ENCODE measurements around the gene LEMD1.
A peak's percentile ranks its signal among the peaks of the same experiment; 100 is the strongest.
"Not testable (repeated sequence)": the region's sequence is repeated elsewhere in the genome, so short reads cannot be mapped to it uniquely, and the experiment has no call there.

LEMD1 gene

DNA sequence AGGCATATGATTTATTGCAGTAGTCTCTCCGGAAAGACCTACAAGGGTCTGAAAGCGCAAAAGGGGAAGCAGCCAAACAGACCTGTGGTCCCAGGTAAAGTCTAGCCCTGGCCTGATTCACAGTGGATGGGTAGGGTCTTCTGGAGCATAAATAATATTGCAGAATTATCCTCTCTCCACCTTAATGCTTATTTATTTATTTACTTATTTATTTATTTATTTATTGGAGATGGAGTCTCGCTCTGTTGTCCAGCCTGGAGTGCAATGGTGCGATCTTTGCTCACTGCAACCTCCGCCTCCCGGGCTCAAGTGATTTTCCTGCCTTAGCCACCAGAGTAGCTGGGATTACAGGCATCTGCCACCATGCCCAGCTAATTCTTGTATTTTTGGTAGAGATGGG lies 53.4 kb downstream of the LEMD1 start:
- WGBS (ENCODE audit: insufficient coverage), result 60% methylated on average over 1 of the region's 6 CpGs
- DNase-seq, result peak in 1 of 3 donors; percentile 26
- ChIA-PET CTCF (interaction anchor here (0.6 to 2.3 kb wide), 2 partner anchors 15 to 1246 kb away, joined by 3 to 9 read pairs; no protein-coding TSS in a partner anchor), POLR2A (interaction anchor here (0.7 kb wide), 1 partner anchor 118 kb away, joined by 3 read pairs; no protein-coding TSS in a partner anchor)
- H3K36me3 ChIP-seq (ENCODE audit: control insufficient read depth in 4 of 4, insufficient read depth in 4 of 4, low read length in 3 of 4), result no peaks in the 10 kb centered on the region
- H3K4me1 ChIP-seq (ENCODE audit: control extremely low read depth in 1 of 4, control insufficient read depth in 4 of 4, insufficient read depth in 4 of 4, low read length in 3 of 4), result peaks cover 0 to 14% (median 6%) of the 10 kb centered on the region in 4 experiments
- no peaks in the 10 kb centered on the region for H3K9me3 ChIP-seq (ENCODE audit: control extremely low read depth in 1 of 5, control insufficient read depth in 4 of 5, insufficient read depth in 2 of 5, low read depth in 1 of 5, low read length in 4 of 5)
- peaks cover 0 to 9% (median 0%) of the 10 kb centered on the region in 5 experiments for H3K27me3 ChIP-seq (replicated peaks in 2 of 5; ENCODE audit: control insufficient read depth in 4 of 5, insufficient read depth in 5 of 5, low read length in 4 of 5)
- no peak overlapping the region for H3K4me3 ChIP-seq (ENCODE audit: control insufficient read depth in 1 of 7, extremely low read depth in 1 of 7, insufficient read depth in 4 of 7, low read depth in 2 of 7, low read length in 6 of 7)
- H3K27ac ChIP-seq (ENCODE audit: insufficient read depth in 1 of 2, low read depth in 1 of 2, low read length in 2 of 2, poor library complexity in 1 of 2, severe bottlenecking in 2 of 2), result no peak overlapping the region

DNA sequence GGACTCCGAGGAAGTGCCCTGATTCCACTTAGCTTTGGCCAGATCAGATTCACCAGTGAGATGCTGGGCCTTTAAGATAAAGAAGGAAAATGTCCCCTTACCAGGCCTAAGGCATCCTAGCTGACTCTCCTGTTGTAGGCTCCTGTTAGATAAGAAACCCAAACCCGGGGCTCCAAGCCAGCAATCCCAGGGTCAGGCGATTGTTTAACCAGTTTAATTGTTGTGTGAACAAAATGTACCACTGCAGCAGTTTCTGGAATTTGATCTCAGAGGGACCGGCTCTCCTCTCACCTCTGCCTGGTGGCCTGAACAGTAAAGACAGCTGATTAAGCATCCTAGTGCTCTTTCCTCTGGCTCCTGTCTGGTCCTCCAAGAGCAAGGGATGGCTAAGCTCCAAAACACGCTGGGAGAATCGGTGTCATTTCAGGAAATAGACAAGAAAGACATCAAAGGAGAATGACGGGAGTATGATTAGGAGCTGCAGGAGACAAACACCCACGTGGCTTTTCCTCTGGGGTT lies 55.9 kb downstream of the LEMD1 start:
- H3K4me3 ChIP-seq (ENCODE audit: control insufficient read depth in 1 of 7, extremely low read depth in 1 of 7, insufficient read depth in 4 of 7, low read depth in 2 of 7, low read length in 6 of 7), result no peak overlapping the region
- ChIA-PET POLR2A (no interaction called here), CTCF (interaction anchor here (1.3 to 1.7 kb wide), 3 partner anchors 9 to 13 kb away, joined by 3 to 4 read pairs (median 3); no protein-coding TSS in a partner anchor)
- H3K4me1 ChIP-seq (ENCODE audit: control extremely low read depth in 1 of 4, control insufficient read depth in 4 of 4, insufficient read depth in 4 of 4, low read length in 3 of 4), result peaks cover 0 to 14% (median 6%) of the 10 kb centered on the region in 4 experiments
- H3K27me3 ChIP-seq (replicated peaks in 2 of 5; ENCODE audit: control insufficient read depth in 4 of 5, insufficient read depth in 5 of 5, low read length in 4 of 5), result peaks cover 0 to 8% (median 0%) of the 10 kb centered on the region in 5 experiments
- no peak for DNase-seq
- H3K9me3 ChIP-seq (ENCODE audit: control extremely low read depth in 1 of 5, control insufficient read depth in 4 of 5, insufficient read depth in 2 of 5, low read depth in 1 of 5, low read length in 4 of 5), result no peaks in the 10 kb centered on the region
- 83% methylated on average over 6 of the region's 8 CpGs for WGBS (ENCODE audit: insufficient coverage)
- H3K36me3 ChIP-seq (ENCODE audit: control insufficient read depth in 4 of 4, insufficient read depth in 4 of 4, low read length in 3 of 4), result no peaks in the 10 kb centered on the region
- H3K27ac ChIP-seq (ENCODE audit: insufficient read depth in 1 of 2, low read depth in 1 of 2, low read length in 2 of 2, poor library complexity in 1 of 2, severe bottlenecking in 2 of 2), result no peak overlapping the region

DNA sequence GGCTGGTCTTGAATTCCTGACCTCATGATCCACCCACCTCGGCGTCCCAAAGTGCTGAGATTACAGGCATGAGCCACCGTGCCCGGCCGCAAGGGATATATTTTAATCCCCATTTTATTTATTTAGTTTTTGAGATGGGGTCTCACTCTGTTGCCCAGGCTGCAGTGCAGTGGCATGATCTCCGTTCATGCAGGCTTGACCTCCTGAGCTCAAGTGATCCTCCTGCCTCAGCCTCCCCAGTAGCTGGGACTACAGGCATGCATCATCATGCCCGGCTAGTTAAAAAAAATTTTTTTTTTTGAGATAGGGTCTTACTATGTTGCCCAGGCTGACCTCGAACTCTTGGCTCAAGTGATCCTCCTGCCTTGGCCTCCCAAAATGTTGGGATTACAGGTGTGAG lies 56.8 kb downstream of the LEMD1 start:
- DNase-seq; H3K27ac ChIP-seq (ENCODE audit: insufficient read depth in 1 of 2, low read depth in 1 of 2, low read length in 2 of 2, poor library complexity in 1 of 2, severe bottlenecking in 2 of 2); H3K27me3 ChIP-seq (replicated peaks in 2 of 5; ENCODE audit: control insufficient read depth in 4 of 5, insufficient read depth in 5 of 5, low read length in 4 of 5); H3K4me3 ChIP-seq (ENCODE audit: control insufficient read depth in 1 of 7, extremely low read depth in 1 of 7, insufficient read depth in 4 of 7, low read depth in 2 of 7, low read length in 6 of 7); H3K36me3 ChIP-seq (ENCODE audit: control insufficient read depth in 4 of 4, insufficient read depth in 4 of 4, low read length in 3 of 4); H3K9me3 ChIP-seq (ENCODE audit: control extremely low read depth in 1 of 5, control insufficient read depth in 4 of 5, insufficient read depth in 2 of 5, low read depth in 1 of 5, low read length in 4 of 5); POLR2A ChIA-PET: not testable (repeated sequence)
- peaks cover 0 to 12% (median 6%) of the 10 kb centered on the region in 4 experiments for H3K4me1 ChIP-seq (ENCODE audit: control extremely low read depth in 1 of 4, control insufficient read depth in 4 of 4, insufficient read depth in 4 of 4, low read length in 3 of 4)
- CTCF ChIA-PET, result interaction anchor here (1.3 to 1.7 kb wide), 3 partner anchors 9 to 160 kb away, joined by 3 to 4 read pairs (median 3); no protein-coding TSS in a partner anchor
- WGBS (ENCODE audit: insufficient coverage), result no CpG with 5 or more reads among the region's 8 CpGs

DNA sequence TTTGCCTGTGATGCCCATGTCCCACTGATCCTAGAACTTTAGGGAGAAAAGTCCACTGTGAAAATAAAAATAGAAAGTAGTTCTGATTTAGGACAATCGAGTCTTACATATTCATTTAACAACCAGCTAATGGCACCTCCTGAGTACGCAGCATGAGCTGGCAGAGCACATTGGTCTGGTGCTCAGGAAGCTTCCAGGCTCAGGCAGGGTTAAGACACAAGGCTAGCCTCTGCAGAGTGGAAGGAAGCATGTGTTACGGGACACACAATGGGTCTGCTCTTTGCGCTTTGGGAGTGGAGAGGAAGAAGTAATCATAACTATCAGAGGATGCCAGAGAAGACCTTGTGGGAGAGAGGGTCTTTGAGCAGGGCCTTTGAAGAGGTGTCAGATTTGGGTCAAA lies 61.0 kb downstream of the LEMD1 start:
- Histone ChIP-seq H3K36me3 (ENCODE audit: control insufficient read depth in 4 of 4, insufficient read depth in 4 of 4, low read length in 3 of 4) (no peaks in the 10 kb centered on the region), H3K27ac (ENCODE audit: insufficient read depth in 1 of 2, low read depth in 1 of 2, low read length in 2 of 2, poor library complexity in 1 of 2, severe bottlenecking in 2 of 2) (no peak overlapping the region), H3K27me3 (replicated peaks in 2 of 5; ENCODE audit: control insufficient read depth in 4 of 5, insufficient read depth in 5 of 5, low read length in 4 of 5) (peaks cover 0 to 16% (median 4%) of the 10 kb centered on the region in 5 experiments), H3K9me3 (ENCODE audit: control extremely low read depth in 1 of 5, control insufficient read depth in 4 of 5, insufficient read depth in 2 of 5, low read depth in 1 of 5, low read length in 4 of 5) (no peaks in the 10 kb centered on the region), H3K4me3 (ENCODE audit: control insufficient read depth in 1 of 7, extremely low read depth in 1 of 7, insufficient read depth in 4 of 7, low read depth in 2 of 7, low read length in 6 of 7) (no peak overlapping the region), H3K4me1 (ENCODE audit: control extremely low read depth in 1 of 4, control insufficient read depth in 4 of 4, insufficient read depth in 4 of 4, low read length in 3 of 4) (no peaks in the 10 kb centered on the region)
- ChIA-PET CTCF (interaction anchor here (0.5 to 1.4 kb wide), 2 partner anchors 60 to 125 kb away, joined by 4 read pairs; no protein-coding TSS in a partner anchor), POLR2A (no interaction called here)
- WGBS (ENCODE audit: insufficient coverage), result 97% methylated on average over 4 of the region's 4 CpGs
- no peak for DNase-seq

DNA sequence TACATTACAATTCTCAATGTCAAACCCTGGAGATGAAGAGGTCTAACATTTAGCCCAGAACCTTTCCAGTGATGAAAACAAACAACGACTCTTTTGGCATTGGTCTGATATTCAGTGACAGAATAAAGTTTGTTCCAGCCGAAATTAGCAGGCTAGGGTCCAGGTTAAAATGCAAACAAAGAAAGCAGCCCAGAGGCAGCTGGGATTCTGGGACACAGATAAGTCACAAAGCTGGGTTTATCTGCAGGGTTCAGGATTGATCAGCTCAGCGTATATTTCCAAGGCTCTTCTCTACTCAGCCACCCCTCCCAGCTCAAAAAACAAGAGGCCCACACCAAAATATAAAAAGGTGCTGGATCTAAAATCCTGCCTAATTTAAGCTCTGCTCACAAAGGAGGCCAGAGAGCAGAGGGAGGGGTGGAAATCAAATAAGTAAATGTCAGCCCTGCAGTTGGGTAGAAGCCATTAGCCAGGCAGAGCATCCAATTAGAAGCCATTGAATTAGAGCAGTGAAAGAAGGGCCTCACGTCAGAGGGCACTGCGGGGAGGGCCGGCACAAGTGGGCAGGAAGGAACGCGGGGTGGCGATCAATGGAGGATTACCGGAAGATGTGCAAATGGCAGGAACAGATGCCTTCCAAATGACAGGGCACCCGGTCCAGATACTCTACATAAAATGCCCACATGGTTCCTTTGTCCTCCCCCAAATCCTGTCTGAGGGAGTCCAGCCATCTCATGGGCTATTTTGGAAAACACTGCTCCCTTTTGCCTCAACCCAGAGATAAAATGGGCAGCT lies 61.9 kb downstream of the LEMD1 start:
- CTCF ChIA-PET, result interaction anchor here (0.5 to 1.4 kb wide), 2 partner anchors 59 to 126 kb away, joined by 4 read pairs; no protein-coding TSS in a partner anchor
- Histone ChIP-seq H3K4me3 (ENCODE audit: control insufficient read depth in 1 of 7, extremely low read depth in 1 of 7, insufficient read depth in 4 of 7, low read depth in 2 of 7, low read length in 6 of 7) (no peak overlapping the region), H3K9me3 (ENCODE audit: control extremely low read depth in 1 of 5, control insufficient read depth in 4 of 5, insufficient read depth in 2 of 5, low read depth in 1 of 5, low read length in 4 of 5) (no peaks in the 10 kb centered on the region), H3K27ac (ENCODE audit: insufficient read depth in 1 of 2, low read depth in 1 of 2, low read length in 2 of 2, poor library complexity in 1 of 2, severe bottlenecking in 2 of 2) (no peak overlapping the region), H3K27me3 (replicated peaks in 2 of 5; ENCODE audit: control insufficient read depth in 4 of 5, insufficient read depth in 5 of 5, low read length in 4 of 5) (peaks cover 0 to 19% (median 4%) of the 10 kb centered on the region in 5 experiments), H3K4me1 (ENCODE audit: control extremely low read depth in 1 of 4, control insufficient read depth in 4 of 4, insufficient read depth in 4 of 4, low read length in 3 of 4) (no peaks in the 10 kb centered on the region), H3K36me3 (ENCODE audit: control insufficient read depth in 4 of 4, insufficient read depth in 4 of 4, low read length in 3 of 4) (no peaks in the 10 kb centered on the region)
- 89% methylated on average over 10 of the region's 11 CpGs for WGBS (ENCODE audit: insufficient coverage)
- no peak for DNase-seq
- POLR2A ChIA-PET, result no interaction called here

DNA sequence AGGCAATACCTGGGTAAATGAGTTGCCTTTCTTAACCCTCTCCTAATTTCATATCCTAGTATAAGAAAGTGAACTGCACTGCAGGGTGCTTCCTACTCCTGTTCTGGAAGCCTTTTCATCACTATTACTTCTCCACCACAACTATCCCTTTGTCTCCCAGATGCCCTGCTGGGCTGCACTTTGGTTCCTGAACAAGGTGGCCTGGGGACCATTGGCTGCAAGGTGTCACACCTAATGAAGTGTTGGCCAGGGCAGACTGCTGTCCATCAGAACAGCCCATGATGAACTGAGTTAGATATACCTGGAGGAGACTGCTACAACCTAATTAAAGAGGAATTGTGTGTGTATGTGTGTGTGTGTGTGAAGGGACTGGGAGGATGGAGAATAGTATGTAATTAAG lies 63.3 kb downstream of the LEMD1 start:
- no peak for DNase-seq
- CTCF ChIA-PET, result interaction anchor here (2.0 kb wide), 1 partner anchor 10 kb away, joined by 7 read pairs; no protein-coding TSS in a partner anchor
- no peaks in the 10 kb centered on the region for H3K36me3 ChIP-seq (ENCODE audit: control insufficient read depth in 4 of 4, insufficient read depth in 4 of 4, low read length in 3 of 4)
- POLR2A ChIA-PET, result no interaction called here
- H3K27ac ChIP-seq (ENCODE audit: insufficient read depth in 1 of 2, low read depth in 1 of 2, low read length in 2 of 2, poor library complexity in 1 of 2, severe bottlenecking in 2 of 2), result no peak overlapping the region
- peaks cover 0 to 20% (median 4%) of the 10 kb centered on the region in 5 experiments for H3K27me3 ChIP-seq (replicated peaks in 2 of 5; ENCODE audit: control insufficient read depth in 4 of 5, insufficient read depth in 5 of 5, low read length in 4 of 5)
- H3K4me1 ChIP-seq (ENCODE audit: control extremely low read depth in 1 of 4, control insufficient read depth in 4 of 4, insufficient read depth in 4 of 4, low read length in 3 of 4), result no peaks in the 10 kb centered on the region
- H3K9me3 ChIP-seq (ENCODE audit: control extremely low read depth in 1 of 5, control insufficient read depth in 4 of 5, insufficient read depth in 2 of 5, low read depth in 1 of 5, low read length in 4 of 5), result no peaks in the 10 kb centered on the region
- H3K4me3 ChIP-seq (ENCODE audit: control insufficient read depth in 1 of 7, extremely low read depth in 1 of 7, insufficient read depth in 4 of 7, low read depth in 2 of 7, low read length in 6 of 7), result no peak overlapping the region

DNA sequence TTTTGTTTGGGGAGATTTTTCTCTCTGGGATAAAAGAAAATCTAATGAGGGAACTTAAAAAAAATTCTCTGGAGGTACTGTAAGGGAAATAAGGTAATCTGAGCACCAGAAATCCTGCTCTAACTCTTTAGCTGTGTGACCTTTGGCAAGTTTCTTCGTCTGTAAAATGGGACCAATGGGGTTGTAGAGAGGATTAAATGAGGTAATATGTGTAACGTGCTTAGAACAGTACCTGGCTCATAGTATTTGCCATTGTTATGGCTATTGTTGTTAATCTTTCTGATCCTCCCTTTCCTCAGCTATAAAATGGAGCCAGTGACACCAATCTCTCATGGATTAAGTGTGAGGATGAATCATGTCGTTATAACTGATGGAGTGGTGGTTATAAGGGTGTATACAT lies 64.3 kb downstream of the LEMD1 start:
- Histone ChIP-seq H3K27ac (ENCODE audit: insufficient read depth in 1 of 2, low read depth in 1 of 2, low read length in 2 of 2, poor library complexity in 1 of 2, severe bottlenecking in 2 of 2) (no peak overlapping the region), H3K4me1 (ENCODE audit: control extremely low read depth in 1 of 4, control insufficient read depth in 4 of 4, insufficient read depth in 4 of 4, low read length in 3 of 4) (no peaks in the 10 kb centered on the region), H3K4me3 (ENCODE audit: control insufficient read depth in 1 of 7, extremely low read depth in 1 of 7, insufficient read depth in 4 of 7, low read depth in 2 of 7, low read length in 6 of 7) (no peak overlapping the region), H3K36me3 (ENCODE audit: control insufficient read depth in 4 of 4, insufficient read depth in 4 of 4, low read length in 3 of 4) (no peaks in the 10 kb centered on the region), H3K27me3 (replicated peaks in 2 of 5; ENCODE audit: control insufficient read depth in 4 of 5, insufficient read depth in 5 of 5, low read length in 4 of 5) (peaks cover 0 to 21% (median 4%) of the 10 kb centered on the region in 5 experiments), H3K9me3 (ENCODE audit: control extremely low read depth in 1 of 5, control insufficient read depth in 4 of 5, insufficient read depth in 2 of 5, low read depth in 1 of 5, low read length in 4 of 5) (no peaks in the 10 kb centered on the region)
- POLR2A ChIA-PET, result no interaction called here
- WGBS (ENCODE audit: insufficient coverage), result 100% methylated on average over 1 of the region's 3 CpGs
- no peak for DNase-seq
- CTCF ChIA-PET, result interaction anchor here (0.6 to 2.0 kb wide), 7 partner anchors 9 to 129 kb away, joined by 3 to 7 read pairs (median 5); no protein-coding TSS in a partner anchor

Data from common myeloid progenitor, CD34-positive (primary cell).